T-helper 2 cell treated with Interferon-gamma antibody and Interleukin-4, amounts not matched to agents 100 ng/mL and 5 ng/mL, for 36 hours (primary cell): ENCODE results near the gene BCHE. TPM values are rescaled to one million over a fixed set of nuclear protein-coding genes. Genes with fewer than 3 reads are reported as not detected.

Experiments
- intact Hi-C: fragments of 100-400 bp; cut with micrococcal nuclease; formaldehyde crosslinking; loops from one replicate; pipeline ENCODE4 v1.15.1; 2023
- total RNA-seq: library from RNA; stranded (reverse); gene quantifications from 2 replicates; pipeline ENCODE4 v1.2.3, GENCODE V29; 2022

Gene BCHE
- total RNA-seq, result not detected in 2 replicates

DNA sequence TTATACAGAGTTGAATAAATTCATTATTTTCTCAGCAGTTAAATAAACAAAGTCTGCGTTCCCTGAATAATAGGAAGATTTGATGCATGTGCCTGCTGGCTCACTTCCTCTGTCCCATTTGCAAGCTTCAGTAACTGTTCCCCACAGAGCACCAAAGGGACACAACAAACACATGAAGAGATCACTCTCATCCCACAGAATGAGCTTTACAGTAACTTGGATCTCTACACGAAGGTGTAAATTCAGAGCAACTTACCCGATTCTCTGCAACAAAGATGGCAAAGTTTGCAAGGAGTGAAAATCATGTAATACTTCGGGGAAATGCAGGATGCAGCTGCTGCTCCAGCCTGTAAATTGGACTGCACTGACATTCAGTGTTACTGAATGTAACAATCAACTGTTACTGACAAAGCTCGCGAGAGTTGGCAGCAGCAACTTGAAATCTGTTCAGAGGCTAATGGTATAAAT, at the start of gene BCHE:
BCHE (minus strand) TSS at position 366 of the 468 bp plus-strand sequence. CDS start 6,390 bp downstream, outside the sequence.
- intact Hi-C loops, result no loop called here

DNA sequence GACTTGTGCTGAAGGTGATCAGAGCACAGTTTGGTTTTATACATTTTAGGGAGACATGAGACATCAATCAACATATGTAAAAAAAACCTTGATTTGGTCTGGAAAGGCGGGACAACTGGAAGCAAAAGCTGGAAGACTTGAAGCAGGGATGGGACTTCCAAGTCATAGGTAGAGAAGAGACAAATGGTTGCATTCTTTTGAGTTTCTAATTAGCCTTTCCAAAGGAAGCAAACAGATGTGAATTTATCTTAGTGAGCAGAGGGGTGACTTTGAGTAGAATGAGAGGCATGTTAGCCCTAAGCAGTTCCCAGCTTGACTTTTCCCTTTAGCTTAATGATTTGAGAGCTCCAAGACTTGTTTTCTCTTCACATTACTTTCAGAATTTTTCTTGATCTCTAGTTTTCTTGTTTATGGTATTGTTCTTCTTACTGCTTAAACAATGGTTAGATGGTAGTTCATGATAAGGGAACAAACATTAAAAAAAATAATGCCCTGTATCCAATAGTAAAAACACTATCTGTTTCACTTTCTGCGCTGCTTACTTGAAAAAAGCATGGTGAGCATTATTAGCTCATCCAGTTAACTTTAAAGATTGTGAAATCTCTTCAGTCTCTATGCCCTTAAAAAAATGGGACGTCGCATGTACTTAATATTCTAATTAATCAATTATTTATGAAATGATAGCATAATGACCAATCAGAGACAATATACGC, 48.5 kb upstream of the BCHE start:
- intact Hi-C loops, result no loop called here

- intact Hi-C loops, result no loop called here
These were observed 47.3 kb upstream of the BCHE start for GRCh38 chr3:165884518-165884917.

DNA sequence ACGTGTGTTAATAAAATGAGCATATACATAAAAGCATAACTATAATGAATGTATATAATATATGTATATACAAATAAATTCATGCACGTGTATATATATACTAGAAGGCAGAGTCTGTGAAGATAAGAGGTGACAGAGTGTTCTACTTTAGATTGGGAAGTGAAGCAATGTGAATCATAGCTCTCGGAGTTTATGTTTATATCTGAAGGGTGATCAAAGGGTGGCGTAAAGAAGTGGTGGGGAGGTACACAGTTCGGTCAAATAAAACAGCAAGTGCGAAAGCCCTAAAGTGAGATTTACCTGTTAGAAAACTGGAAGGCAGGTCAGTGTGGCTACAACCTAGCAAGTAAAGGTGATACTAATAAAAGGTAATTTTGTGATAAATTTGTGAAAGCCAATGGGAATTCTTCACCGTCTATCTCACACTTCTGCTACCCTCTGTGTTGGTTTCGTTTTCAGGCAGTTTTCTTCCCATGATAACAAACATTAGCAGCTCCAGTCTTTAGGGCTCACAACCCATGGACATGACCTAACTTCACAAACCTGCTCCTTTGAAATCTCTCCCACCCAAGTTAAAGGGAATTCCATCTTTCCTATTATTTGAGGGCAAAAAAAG, 46.7 kb upstream of the BCHE start:
- intact Hi-C loops, result no loop called here

- intact Hi-C loops, result no loop called here
These were observed 45.9 kb upstream of the BCHE start for GRCh38 chr3:165883117-165883516.

DNA sequence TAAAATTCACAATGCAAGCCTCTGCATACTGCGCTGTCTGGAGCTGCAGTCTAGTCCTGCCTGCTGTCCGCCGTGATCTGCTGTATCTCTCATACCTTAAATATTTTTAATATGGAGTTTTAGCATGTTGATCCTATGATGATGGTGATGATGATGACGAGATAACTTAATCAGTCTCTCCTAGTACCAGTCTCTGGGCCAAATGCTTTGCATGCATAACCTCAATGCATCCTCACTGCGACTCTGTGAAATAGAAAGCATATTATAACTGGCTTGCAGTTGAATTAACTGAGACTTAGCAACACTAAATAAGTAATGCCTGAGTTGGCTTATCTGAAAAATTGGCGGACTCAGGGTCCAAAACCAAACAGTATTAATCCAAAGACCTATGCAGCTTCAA, 38.4 kb upstream of the BCHE start:
- intact Hi-C loops, result no loop called here

GRCh38 chr3:165874663-165875489, 37.7 kb upstream of the BCHE start:
- intact Hi-C loops, result no loop called here

DNA sequence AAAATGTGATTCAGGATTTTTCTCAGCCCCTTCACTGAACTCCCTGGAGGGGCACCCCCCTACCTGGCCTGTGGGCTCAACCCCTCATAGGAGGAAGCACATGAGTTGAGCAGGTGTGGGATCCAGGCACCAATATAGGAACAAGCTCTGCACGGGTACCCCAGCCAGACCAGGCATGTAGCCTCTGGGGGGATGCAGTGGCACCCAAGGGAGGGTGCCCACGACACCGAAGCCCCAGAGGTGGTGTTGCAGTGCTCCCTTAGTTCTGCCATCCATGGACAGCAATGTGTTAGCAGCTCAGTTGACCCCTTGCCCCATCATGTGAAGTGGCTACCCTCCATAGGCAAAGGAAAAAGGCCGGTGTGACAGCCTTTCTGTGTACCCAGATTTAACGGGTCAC, 30.9 kb upstream of the BCHE start:
- intact Hi-C loops, result no loop called here

DNA sequence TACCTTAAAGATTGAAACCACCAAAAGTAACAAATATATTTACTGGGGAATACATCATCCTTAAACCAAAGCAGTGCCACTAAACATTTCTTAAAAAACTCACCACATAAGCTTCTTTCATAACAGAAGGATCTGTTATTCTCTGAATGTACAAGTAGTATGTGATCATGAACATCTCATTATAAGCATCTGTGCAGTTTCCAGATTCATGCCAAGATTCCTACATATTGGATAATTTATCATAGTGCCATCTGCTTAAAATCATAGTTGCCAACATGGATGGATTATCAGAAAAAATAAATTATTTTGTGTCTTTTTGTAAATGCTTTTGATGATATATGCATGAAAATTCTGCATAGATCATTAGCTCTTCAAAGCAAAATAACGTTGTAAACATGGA, 21.8 kb upstream of the BCHE start:
- intact Hi-C loops, result no loop called here

GRCh38 chr3:165855581-165855980, 18.4 kb upstream of the BCHE start:
- intact Hi-C loops, result no loop called here

- intact Hi-C loops, result no loop called here
These were observed 17.5 kb upstream of the BCHE start for GRCh38 chr3:165854696-165855095.

GRCh38 chr3:165852711-165853110, 15.5 kb upstream of the BCHE start:
- intact Hi-C loops, result no loop called here

DNA sequence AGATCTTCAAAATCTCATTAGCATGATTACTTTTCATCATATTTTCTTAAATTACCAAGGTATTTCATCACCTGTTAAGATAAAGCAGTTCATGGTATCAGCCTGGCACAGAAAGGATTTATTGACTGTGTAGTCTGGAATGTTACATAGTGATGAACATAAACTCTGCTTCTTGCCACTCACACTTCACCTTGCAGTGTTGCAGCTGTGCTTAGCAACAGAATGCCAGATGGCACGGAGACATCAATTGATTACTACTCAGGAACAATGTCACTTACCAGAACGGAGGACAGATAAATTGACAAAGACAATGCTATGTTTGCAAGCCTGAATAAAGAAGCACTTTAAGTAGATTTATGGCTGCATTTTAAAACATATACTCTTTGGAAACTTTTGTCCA, 15.0 kb upstream of the BCHE start:
- intact Hi-C loops, result no loop called here

DNA sequence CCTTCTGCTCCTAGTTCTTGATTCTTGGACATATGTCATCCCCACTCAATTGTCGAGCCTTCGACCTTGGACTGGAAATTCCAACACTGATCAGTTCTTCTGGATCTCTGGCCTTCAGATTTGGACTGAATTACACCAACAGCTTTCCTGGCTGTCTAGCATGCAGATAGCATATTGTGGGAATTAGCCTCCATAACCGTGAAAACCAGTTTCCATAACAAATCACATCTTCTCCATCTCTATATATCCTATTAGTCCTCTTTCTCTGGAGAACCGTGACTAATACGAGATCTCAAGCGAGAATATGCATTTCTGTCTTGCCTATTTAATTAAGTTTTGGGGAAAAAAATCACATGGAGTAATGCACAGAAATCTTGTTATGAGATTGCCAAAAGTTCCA, 8.8 kb upstream of the BCHE start:
- intact Hi-C loops, result no loop called here

DNA sequence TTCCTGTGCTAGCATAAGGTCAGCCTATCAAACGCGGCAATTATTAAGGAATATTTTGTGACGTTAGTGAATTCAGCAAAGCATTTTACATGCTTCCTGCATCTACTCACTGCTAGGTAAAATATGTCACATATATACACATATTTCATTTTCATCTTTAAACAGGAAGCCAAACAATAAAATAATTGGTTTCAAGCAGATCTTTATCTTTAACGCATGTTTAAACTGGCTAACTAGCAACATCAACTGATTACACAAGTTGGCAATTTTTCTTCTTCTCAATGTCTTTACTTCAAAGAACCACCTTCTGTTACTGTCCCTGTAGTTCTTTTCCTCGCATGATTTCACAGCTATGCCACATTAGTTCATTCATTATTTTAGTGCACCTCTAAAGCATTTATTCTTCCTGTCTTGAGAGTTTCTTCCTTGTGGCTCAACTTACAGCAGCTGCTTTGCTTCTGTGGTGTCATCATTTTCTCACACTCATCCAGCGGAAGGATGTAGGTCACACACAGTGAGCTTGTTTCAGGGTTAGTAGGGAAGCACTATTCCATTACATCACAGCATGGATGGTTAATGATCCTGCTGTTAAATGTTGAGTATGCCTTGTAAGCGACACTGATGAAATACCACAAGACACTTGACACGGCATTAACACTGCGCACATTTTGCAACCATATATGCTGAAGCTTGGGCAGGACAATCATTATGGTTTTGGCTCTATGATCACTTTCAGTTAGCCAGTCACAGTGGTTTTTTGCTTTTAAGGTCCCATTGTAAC, 2.3 kb upstream of the BCHE start:
- intact Hi-C loops, result no loop called here

DNA sequence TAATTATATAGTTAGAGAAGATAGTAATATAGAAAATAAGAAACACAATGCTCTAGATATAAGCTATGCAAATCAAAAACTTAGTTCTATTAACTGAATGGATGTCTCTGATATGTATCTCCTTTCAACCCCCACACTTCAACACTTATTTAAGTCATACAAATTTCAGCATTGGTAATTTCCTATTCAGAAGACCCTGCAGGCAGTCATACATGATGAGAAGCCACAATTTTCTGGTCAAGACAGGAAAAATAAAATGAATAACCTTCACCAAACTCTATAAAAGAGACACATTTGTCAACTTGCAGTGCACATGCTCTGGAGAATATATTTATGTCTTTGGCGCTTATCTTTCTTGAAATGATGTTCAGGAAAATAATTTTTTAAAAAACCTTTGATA, 578 bp upstream of the BCHE start:
- intact Hi-C loops, result no loop called here

- intact Hi-C loops, result no loop called here
These were observed 1.8 kb downstream of the BCHE start for GRCh38 chr3:165835431-165835830.

DNA sequence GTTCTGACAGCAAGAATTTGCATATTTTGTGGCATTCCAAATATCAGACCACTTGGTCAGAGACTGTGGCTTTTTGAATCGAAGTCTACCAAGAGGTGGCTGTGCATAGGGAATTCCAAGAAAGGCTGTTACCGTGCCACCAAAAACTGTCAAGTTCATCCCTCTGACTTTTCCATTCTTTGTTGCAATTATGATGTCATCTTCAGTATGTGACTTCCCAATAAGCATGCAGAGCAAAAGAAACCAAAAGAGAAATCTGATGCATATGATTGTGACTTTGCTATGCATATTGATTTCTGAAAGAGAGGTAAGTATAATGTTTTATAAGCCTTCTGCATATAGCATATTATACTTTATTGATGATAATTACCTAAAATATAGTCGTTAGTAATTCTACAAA, 6.5 kb downstream of the BCHE start:
- intact Hi-C loops, result no loop called here

DNA sequence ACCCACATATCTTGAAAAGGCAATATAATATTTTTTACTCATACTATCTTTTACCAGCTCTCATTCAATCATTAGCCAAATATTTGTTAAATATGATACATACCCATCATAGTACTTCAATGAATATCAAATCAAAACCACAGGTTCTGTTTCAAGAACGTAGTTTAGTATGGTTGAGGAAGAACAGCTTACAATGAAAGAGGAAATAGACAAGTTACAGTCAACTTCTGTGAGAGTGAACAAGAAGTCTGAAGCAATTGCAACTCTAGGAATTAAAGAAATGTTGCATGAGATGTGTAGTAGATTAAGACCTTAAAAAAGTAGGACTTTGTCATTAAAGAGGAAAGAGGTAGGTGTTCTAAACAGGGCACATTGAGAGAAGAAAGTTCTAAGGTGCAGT, 9.3 kb downstream of the BCHE start:
- intact Hi-C loops, result no loop called here

DNA sequence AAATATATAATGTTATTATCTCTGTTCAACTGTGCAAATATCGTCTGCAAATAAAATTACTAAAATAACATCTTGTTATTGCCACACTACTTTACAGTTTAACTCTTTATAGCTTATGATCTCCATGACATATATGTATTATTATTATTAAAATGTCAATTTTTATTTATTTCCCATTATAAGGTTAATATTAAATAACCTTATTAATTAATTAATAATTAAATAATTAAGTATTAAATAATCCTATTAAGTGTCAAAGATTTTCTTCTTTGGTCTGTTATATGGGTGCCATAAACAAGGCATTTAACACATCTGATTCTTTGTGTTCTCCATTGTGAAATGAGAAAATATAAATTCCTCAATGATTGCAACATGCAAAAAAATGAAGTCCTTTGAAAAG, 10.0 kb downstream of the BCHE start:
- intact Hi-C loops, result no loop called here

- intact Hi-C loops, result no loop called here
These were observed 16.5 kb downstream of the BCHE start for GRCh38 chr3:165820671-165821123.
